GM12874 (cell line): Measurements from ENCODE around the gene AGAP1.

Source experiments
- CTCF ChIP-seq: IDR thresholded peaks from 2 replicates; pipeline ENCODE4 v1.5.1; 2011; ENCODE audit warnings: low read depth, mild to moderate bottlenecking, control low read depth, low read length, moderate library complexity; ENCODE audit not compliant: insufficient read depth

The AGAP1 gene

GRCh38 chr2:235621736-235622135, 127.9 kb downstream of the AGAP1 start:
- TF ChIP-seq CTCF, result no peak

GRCh38 chr2:235623111-235623510, 129.3 kb downstream of the AGAP1 start:
- no peak for TF ChIP-seq CTCF

- no peak for TF ChIP-seq CTCF
Measured at GRCh38 chr2:235623752-235624151, 129.9 kb downstream of the AGAP1 start.

GRCh38 chr2:235626658-235627057, 132.8 kb downstream of the AGAP1 start:
- TF ChIP-seq CTCF, result no peak

- no peak for TF ChIP-seq CTCF
Measured at GRCh38 chr2:235627682-235628081, 133.8 kb downstream of the AGAP1 start.

- no peak for TF ChIP-seq CTCF
Measured at GRCh38 chr2:235630718-235631296, 137.0 kb downstream of the AGAP1 start.

GRCh38 chr2:235634435-235635158, 140.8 kb downstream of the AGAP1 start:
- TF ChIP-seq CTCF, result no peak
